ENCODE measurements around the gene ANO1. TPM values are rescaled to one million over a fixed set of nuclear protein-coding genes. Genes with fewer than 3 reads are reported as not detected.

Gene ANO1
- total RNA-seq, 1 donor from 2014 or later, result 244 TPM

GRCh38 chr11:70140711-70141485 lies 62.8 kb downstream of the ANO1 start:
- Histone ChIP-seq H3K9me3 (no peaks in the 10 kb centered on the region), H3K36me3 (peaks cover 20 to 42% of the 10 kb centered on the region in 2 donors), H3K4me3 (no peak overlapping the region), H3K4me1 (peaks cover 7 to 14% of the 10 kb centered on the region in 2 donors), H3K27me3 (no peaks in the 10 kb centered on the region), H3K27ac (peak overlapping the region; percentile 43 to 54)
- intact Hi-C loops (cut with DNase I), result no loop called here
- no peak for DNase-seq (ENCODE audit: low spot score in 2 of 2)
- TF ChIP-seq, protein P1, sequence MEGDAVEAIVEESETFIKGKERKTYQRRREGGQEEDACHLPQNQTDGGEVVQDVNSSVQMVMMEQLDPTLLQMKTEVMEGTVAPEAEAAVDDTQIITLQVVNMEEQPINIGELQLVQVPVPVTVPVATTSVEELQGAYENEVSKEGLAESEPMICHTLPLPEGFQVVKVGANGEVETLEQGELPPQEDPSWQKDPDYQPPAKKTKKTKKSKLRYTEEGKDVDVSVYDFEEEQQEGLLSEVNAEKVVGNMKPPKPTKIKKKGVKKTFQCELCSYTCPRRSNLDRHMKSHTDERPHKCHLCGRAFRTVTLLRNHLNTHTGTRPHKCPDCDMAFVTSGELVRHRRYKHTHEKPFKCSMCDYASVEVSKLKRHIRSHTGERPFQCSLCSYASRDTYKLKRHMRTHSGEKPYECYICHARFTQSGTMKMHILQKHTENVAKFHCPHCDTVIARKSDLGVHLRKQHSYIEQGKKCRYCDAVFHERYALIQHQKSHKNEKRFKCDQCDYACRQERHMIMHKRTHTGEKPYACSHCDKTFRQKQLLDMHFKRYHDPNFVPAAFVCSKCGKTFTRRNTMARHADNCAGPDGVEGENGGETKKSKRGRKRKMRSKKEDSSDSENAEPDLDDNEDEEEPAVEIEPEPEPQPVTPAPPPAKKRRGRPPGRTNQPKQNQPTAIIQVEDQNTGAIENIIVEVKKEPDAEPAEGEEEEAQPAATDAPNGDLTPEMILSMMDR (IDR thresholded peaks at IDR 0.05), result no peak

GRCh38 chr11:70141486-70142220 lies 63.5 kb downstream of the ANO1 start:
- DNase-seq (ENCODE audit: low spot score in 2 of 2), result no peak
- H3K4me3 ChIP-seq, result no peak overlapping the region
- intact Hi-C loops (cut with DNase I), result no loop called here

DNA sequence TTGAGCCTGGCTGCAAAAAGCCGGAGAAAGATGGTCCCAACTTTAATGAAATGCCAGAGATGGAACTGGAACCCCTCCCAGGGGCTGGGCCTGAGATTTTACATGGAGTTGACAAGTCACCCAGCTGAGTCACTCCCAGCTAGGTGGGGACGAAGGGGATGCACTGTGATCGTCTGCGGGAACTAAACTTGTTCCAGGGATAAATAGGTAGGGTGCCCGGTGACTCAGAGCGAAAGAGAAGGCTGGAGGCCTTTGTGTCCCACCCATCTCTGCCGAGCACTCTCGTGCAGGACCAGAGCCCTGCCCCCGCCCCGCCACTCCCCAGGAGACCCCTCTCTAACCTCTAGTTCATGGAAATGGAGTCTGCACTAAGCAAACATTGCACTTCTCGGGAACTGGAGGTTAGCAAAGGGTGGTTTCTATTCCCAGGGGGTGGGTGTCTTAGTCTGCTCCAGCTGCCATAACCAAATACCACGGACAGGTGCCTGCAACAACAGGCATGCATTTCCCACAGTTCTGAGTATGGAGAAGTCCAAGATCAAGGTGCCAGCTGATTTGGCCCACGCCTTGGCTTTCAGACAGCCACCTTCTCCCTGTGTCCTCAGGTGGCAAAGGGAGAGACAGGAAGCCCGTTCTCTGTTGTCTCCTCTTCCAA lies 64.2 kb downstream of the ANO1 start:
- Histone ChIP-seq H3K4me1 (peaks cover 5 to 12% of the 10 kb centered on the region in 2 donors), H3K36me3 (peaks cover 20 to 55% of the 10 kb centered on the region in 2 donors), H3K27me3 (no peaks in the 10 kb centered on the region), H3K27ac (peak overlapping the region; percentile 43 to 54), H3K9me3 (no peaks in the 10 kb centered on the region), H3K4me3 (no peak overlapping the region)
- DNase-seq (ENCODE audit: low spot score in 2 of 2), result no peak
- intact Hi-C loops (cut with DNase I), result no loop called here
- TF ChIP-seq, protein P1 (IDR thresholded peaks at IDR 0.05), result no peak

More at GRCh38 chr11:70141486-70142220, 63.5 kb downstream of the ANO1 start:
- no peaks in the 10 kb centered on the region for H3K9me3 ChIP-seq
- TF ChIP-seq, protein P1 (IDR thresholded peaks at IDR 0.05), result no peak
- peak overlapping the region; percentile 43 to 54 for H3K27ac ChIP-seq
- H3K27me3 ChIP-seq, result no peaks in the 10 kb centered on the region
- H3K36me3 ChIP-seq, result peaks cover 20 to 49% of the 10 kb centered on the region in 2 donors
- peaks cover 5 to 12% of the 10 kb centered on the region in 2 donors for H3K4me1 ChIP-seq

- intact Hi-C loops (cut with DNase I), result no loop called here
- Histone ChIP-seq H3K4me3 (no peak overlapping the region), H3K4me1 (peaks cover 5 to 12% of the 10 kb centered on the region in 2 donors), H3K36me3 (peaks cover 20 to 70% of the 10 kb centered on the region in 2 donors), H3K9me3 (no peaks in the 10 kb centered on the region), H3K27ac (no peak overlapping the region), H3K27me3 (no peaks in the 10 kb centered on the region)
- TF ChIP-seq, protein P1 (IDR thresholded peaks at IDR 0.05), result no peak
- DNase-seq (ENCODE audit: low spot score in 2 of 2), result no peak
Measured at GRCh38 chr11:70144262-70144661, 66.1 kb downstream of the ANO1 start.

DNA sequence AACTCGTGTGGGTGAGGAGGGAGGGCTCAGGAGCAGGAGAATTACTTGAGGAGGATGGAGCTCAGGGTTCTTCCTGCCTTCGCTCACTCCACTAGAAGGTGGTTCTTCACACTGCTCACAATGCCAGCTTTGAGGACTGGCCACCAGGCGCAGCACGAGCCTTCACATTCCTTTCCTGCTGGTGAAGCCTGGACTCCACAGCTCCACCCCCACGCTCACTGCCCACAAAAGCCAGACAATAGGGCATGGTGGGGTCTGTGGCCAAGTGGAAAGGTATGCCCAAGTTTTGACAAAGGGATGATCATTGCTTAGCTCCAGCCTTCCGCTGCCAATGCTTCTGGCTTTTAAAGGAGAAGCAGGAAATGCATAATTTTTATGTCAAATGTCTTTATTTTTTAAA lies 67.0 kb downstream of the ANO1 start:
- TF ChIP-seq, protein P1 (IDR thresholded peaks at IDR 0.05), result no peak
- no peak for DNase-seq (ENCODE audit: low spot score in 2 of 2)
- H3K9me3 ChIP-seq, result no peaks in the 10 kb centered on the region
- H3K4me1 ChIP-seq, result peaks cover 5 to 12% of the 10 kb centered on the region in 2 donors
- H3K27ac ChIP-seq, result no peak overlapping the region
- no peaks in the 10 kb centered on the region for H3K27me3 ChIP-seq
- intact Hi-C loops (cut with DNase I), result no loop called here
- no peak overlapping the region for H3K4me3 ChIP-seq
- peaks cover 28 to 70% of the 10 kb centered on the region in 2 donors for H3K36me3 ChIP-seq

Measured in ascending aorta (tissue), 2 donors.